ENCODE data around the gene SERPINE3.

- TF ChIP-seq CTCF (IDR thresholded peaks at IDR 0.05) (no peak), POLR2A (IDR thresholded peaks at IDR 0.05) (no peak), POLR2AphosphoS5 (IDR thresholded peaks at IDR 0.05) (no peak)
These were observed 56.9 kb downstream of the SERPINE3 start for GRCh38 chr13:51396352-51396751.

Measured in prostate gland (tissue), 2 donors.